ENCODE results near the gene TUBA4A. TPM values are rescaled to one million over a fixed set of nuclear protein-coding genes. Genes with fewer than 3 reads are reported as not detected.

Gene TUBA4A
- total RNA-seq, 1 experiment from 2014 or later, result 40.8 TPM

GRCh38 chr2:219214786-219215185 lies 38.9 kb downstream of the TUBA4A start:
- H3K27ac Mint-ChIP-seq, result no peak overlapping the region
- POLR2A ChIA-PET, result interaction anchor here (0.6 kb wide), 1 partner anchor 64 kb away, joined by 3 read pairs; no protein-coding TSS in a partner anchor

More at GRCh38 chr2:219214786-219215185, 38.9 kb downstream of the TUBA4A start:
- TF ChIP-seq SP1 (CRISPR knock-in tag; conservative IDR thresholded peaks at IDR 0.05) (no peak), CTCF (IDR thresholded peaks at IDR 0.05) (no peak), CREM (CRISPR knock-in tag; IDR thresholded peaks at IDR 0.05) (no peak), ARID4B (CRISPR knock-in tag; IDR thresholded peaks at IDR 0.05; ENCODE audit: borderline replicate concordance) (no peak), ERG (CRISPR knock-in tag; IDR thresholded peaks at IDR 0.05) (no peak), GTF2I (CRISPR knock-in tag; conservative IDR thresholded peaks at IDR 0.05) (no peak), JUN (CRISPR knock-in tag; IDR thresholded peaks at IDR 0.05) (no peak), SOX15 (CRISPR knock-in tag; IDR thresholded peaks at IDR 0.05) (no peak), USF2 (CRISPR knock-in tag; IDR thresholded peaks at IDR 0.05) (no peak), MYBL2 (CRISPR knock-in tag; IDR thresholded peaks at IDR 0.05) (no peak), ZBTB21 (CRISPR knock-in tag; IDR thresholded peaks at IDR 0.05; ENCODE audit: borderline replicate concordance) (no peak), CDX4 (CRISPR knock-in tag; IDR thresholded peaks at IDR 0.05; ENCODE audit: borderline replicate concordance) (no peak), AR (CRISPR knock-in tag; IDR thresholded peaks at IDR 0.05) (no peak), TEAD4 (CRISPR knock-in tag; IDR thresholded peaks at IDR 0.05) (no peak), HMGXB4 (CRISPR knock-in tag; IDR thresholded peaks at IDR 0.05) (no peak), ZNF232 (CRISPR knock-in tag; IDR thresholded peaks at IDR 0.05) (no peak)
- no peak for ATAC-seq
- CTCF ChIA-PET, result no interaction called here
- Mint-ChIP-seq H3K36me3 (peaks cover 49% of the 10 kb centered on the region), H3K27me3 (ENCODE audit: low read depth) (no peaks in the 10 kb centered on the region), H3K9me3 (no peaks in the 10 kb centered on the region), H3K4me3 (no peak overlapping the region), H3K4me1 (peaks cover 25% of the 10 kb centered on the region)
- no peak for DNase-seq (ENCODE audit: low spot score)

Measured in WTC11 (cell line).